Neural cell (in vitro differentiated cells): ENCODE results near the gene INPPL1.

ENCODE experiments used
- EZH2 ChIP-seq: fragments of 200-600, 300-800 bp; shearing (Covaris generic), sonication (generic); IDR thresholded peaks from 2 replicates; pipeline ENCODE4 v1.6.1; 2014; ENCODE audit warnings: antibody characterized with exemption, low read length, borderline replicate concordance, mild to moderate bottlenecking; ENCODE audit not compliant: insufficient read depth, poor library complexity, severe bottlenecking
- REST ChIP-seq: IDR thresholded peaks from 2 replicates; pipeline ENCODE4 v1.6.1; 2012; ENCODE audit warnings: borderline replicate concordance
- SMC3 ChIP-seq: fragments of 450-650 bp; conservative IDR thresholded peaks from 2 replicates; pipeline ENCODE4 v1.6.1; 2014; ENCODE audit warnings: antibody characterized with exemption, mild to moderate bottlenecking, moderate library complexity; ENCODE audit not compliant: poor library complexity
- TF ChIP-seq, protein P1 (sequence below): fragments of 450-650 bp; IDR thresholded peaks from 2 replicates; pipeline ENCODE4 v1.5.1; 2014; ENCODE audit warnings: antibody characterized with exemption, mild to moderate bottlenecking, moderate library complexity; ENCODE audit not compliant: poor library complexity, severe bottlenecking

- TF ChIP-seq, protein P1, sequence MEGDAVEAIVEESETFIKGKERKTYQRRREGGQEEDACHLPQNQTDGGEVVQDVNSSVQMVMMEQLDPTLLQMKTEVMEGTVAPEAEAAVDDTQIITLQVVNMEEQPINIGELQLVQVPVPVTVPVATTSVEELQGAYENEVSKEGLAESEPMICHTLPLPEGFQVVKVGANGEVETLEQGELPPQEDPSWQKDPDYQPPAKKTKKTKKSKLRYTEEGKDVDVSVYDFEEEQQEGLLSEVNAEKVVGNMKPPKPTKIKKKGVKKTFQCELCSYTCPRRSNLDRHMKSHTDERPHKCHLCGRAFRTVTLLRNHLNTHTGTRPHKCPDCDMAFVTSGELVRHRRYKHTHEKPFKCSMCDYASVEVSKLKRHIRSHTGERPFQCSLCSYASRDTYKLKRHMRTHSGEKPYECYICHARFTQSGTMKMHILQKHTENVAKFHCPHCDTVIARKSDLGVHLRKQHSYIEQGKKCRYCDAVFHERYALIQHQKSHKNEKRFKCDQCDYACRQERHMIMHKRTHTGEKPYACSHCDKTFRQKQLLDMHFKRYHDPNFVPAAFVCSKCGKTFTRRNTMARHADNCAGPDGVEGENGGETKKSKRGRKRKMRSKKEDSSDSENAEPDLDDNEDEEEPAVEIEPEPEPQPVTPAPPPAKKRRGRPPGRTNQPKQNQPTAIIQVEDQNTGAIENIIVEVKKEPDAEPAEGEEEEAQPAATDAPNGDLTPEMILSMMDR: no peak
- TF ChIP-seq SMC3 (no peak), EZH2 (no peak), REST (no peak)
These were observed 18.8 kb downstream of the INPPL1 start for GRCh38 chr11:72243173-72244059.
